Body of pancreas (tissue), 4 donors: Measurements from ENCODE around the gene TRIM28.

Source experiments
- CTCF ChIP-seq, 7 experiments: fragments of 450-650 bp in 4 of 7; fragments of 200-600 bp in 3 of 7; sonication (generic) in 3 of 7; IDR thresholded peaks; one replicate each; pipeline ENCODE4 v1.5.1; 2016 to 2019; ENCODE audit warnings: antibody characterized with exemption in 7 of 7
- POLR2A ChIP-seq, 3 donors: fragments of 450-650 bp; IDR thresholded peaks; one replicate each; pipeline ENCODE4 v1.6.1; 2016; ENCODE audit warnings: antibody characterized with exemption in 3 of 3, mild to moderate bottlenecking in 2 of 3

GRCh38 chr19:58554494-58555368 lies 10.9 kb downstream of the TRIM28 start, which contains the start of gene CHMP2A:
- TF ChIP-seq CTCF (IDR thresholded peaks at IDR 0.05) (no peak), POLR2A (IDR thresholded peaks at IDR 0.05) (peak; percentile 52 to 82 (median 79))
